HG03575 (cell line): Measurements from ENCODE around the gene QRSL1.
"Not testable (repeated sequence)": the region's sequence is repeated elsewhere in the genome, so short reads cannot be mapped to it uniquely, and the experiment has no call there.

Experiments used
- ATAC-seq: cut with Tn5 transposase; IDR thresholded peaks from one replicate; pipeline ENCODE4 v1.9.1; 2021; ENCODE audit not compliant: unreplicated experiment, insufficient number of reproducible peaks, low FRiP score; ENCODE audit errors: extremely low read depth

Gene QRSL1

DNA sequence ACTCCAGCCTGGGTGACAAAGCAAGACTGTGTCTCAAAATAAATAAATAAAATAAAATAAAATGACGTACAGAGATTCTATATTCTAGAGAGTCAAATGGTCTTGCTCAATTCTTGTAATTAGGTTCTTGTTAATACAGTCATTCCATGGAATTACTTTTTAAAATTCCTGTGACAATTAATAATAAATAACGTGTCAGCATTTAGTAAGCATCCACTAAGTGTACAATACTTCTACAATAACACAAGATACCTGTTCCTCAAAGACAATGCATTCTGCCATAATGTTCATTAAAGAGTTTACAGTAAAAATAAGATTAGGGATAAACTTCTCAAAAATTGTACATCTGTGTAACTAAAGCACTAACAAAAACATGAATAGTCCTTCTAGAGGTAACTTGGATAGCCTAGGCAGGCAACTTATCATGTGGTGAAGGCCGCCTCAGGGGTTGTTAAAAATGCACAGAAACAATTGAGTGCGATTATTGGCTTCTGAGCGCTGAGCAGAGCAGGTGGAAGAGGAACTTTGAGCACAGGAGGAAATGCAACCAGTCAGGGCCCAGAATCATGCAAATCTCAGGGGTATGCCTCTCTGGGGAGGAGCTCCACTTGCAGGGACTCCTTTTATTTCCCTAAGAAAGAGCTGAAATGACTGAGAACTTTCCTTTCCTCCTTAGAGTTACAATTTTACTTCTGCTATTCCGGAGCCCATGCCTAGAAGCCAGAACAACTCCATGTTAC lies 37.1 kb downstream of the QRSL1 start:
- peak; percentile 82 for ATAC-seq

DNA sequence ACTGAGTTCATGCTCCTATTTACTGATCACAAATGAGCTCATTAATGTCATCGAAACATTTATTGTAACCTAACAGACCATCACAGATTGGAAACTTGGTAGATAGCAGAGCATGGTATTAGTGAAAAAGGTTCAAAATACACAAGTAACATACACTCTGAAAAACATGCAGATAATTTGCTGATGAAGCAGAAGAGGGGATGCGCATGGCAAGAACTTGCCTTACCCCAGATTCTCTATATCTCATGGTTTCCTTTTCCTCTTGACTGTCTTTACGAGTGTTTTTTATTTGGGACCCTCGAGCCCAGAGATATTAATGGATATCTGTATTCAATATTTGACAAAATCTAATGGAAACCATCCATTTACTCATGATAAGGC lies 37.6 kb downstream of the QRSL1 start:
- ATAC-seq = no peak

DNA sequence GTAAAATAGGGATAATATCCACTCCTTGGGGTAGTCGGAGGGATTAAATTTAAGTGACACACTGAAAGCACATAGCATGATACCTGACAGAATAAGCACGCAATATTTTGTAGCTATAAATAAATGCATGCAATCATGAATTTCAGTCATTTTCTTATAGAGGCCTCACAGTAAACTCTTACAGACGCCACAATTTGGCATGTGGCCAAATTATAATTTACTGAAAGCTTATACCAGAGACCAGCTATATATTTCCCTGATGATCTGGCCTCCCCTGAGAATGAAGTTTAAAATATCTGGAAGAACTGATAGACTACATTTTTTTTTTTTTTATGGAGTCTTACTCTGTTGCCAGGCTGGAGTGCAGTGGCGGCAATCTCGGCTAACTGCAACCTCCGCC lies 40.9 kb downstream of the QRSL1 start:
- no peak for ATAC-seq

DNA sequence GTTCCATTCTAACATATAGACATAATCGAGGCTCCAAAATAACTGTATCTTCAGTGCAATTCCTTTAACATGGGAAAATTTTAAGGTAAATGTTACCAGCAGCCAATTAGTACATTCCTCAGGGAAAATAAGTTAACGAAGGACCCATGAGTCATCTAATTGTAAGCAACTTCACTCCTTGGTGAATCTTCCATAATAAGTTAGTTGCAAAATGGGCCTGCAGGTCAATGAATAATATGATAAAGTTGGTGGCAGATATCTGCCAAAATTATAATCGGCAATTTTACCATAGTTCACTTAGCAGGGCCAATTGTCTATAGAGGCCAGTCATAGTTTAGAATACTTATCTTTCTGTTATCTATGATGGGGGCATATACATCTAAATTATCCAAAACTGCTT lies 42.3 kb downstream of the QRSL1 start:
- ATAC-seq = no peak

DNA sequence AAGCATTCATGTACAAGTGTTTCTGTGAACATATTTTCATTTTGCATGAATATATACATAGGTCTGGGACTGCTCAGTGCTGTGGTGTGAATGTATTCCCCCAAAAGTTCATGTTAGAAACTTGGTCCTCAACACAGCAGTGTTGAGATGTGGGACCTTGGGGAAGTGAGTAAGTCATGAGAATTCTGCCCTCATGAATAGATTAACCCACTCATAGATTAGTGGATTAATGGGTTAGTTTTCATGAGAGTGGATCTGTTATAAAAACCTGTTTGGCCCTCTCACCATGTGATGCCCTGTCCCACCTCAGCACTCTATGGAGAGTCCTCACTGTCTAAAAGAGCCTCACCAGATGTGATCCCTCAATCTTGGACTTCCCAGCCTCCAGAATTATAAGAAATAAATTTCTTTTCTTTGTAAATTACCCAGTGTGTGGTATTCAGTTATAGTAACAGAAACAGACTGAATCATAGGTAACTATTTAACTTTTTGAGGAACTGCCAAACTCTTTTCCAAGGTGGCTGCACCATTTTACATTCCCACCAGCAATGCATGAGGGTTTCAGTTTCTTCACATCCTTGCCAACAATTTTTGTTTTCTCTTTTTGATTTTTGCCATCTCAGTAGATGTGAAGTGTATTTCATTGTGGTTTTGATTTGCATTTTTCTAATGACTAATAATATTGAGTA lies 45.3 kb downstream of the QRSL1 start:
- ATAC-seq = no peak

DNA sequence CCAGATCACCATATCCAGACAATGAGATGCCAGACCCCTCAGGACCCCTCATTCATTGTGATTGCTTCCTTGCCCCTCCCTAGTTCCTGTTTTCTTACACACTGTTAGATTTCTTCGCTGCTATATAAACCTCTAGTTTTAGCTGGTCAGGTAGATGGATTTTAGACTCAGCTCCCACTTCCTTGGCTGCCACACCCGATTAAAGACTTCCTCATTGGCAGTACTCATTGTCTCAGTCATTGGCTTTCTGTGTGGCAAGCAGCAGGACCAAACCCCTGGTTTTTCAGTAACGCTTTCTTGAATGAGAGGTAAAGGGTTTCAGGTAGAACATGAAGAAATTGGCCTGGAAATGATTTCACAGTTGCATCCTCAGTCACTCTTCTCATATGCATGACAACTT lies 47.9 kb downstream of the QRSL1 start:
- ATAC-seq = no peak

DNA sequence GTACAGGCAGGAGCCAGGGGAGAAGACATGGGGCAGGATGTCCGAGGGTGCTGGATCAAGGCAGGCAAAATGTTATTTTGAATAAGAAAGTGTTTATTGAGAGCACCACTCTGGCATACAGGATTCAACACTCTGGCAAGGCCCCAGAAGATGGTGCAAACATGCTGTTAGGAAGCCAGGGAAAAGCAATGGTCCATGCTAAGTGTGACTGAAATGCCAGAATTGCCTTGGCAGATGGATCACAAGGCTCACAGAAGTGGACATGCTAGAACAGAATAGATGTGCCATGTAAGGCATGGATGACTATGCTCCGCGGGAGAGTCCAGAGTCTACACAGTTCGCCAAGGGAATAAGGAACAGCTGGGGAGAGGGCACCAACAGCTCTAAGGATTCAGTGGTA lies 54.6 kb downstream of the QRSL1 start:
- no peak for ATAC-seq

DNA sequence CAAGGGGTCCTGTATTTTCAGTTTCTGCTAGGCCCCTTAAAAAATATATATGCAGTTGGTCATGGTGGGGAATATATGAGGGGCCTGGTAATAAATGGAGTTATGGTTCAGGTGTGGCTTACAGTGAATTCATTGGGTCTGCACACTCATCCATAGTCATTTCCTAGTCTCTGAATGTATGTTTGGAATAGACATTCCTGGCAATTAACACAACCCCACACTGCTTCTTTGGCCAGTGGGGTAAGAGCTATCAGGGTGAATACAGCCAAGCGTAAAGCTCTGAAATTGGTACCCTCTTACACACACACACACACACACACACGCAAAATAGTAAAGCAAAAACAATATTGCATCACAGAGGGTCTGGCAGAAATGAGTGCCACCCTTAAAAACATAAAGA lies 56.5 kb downstream of the QRSL1 start:
- ATAC-seq = no peak

DNA sequence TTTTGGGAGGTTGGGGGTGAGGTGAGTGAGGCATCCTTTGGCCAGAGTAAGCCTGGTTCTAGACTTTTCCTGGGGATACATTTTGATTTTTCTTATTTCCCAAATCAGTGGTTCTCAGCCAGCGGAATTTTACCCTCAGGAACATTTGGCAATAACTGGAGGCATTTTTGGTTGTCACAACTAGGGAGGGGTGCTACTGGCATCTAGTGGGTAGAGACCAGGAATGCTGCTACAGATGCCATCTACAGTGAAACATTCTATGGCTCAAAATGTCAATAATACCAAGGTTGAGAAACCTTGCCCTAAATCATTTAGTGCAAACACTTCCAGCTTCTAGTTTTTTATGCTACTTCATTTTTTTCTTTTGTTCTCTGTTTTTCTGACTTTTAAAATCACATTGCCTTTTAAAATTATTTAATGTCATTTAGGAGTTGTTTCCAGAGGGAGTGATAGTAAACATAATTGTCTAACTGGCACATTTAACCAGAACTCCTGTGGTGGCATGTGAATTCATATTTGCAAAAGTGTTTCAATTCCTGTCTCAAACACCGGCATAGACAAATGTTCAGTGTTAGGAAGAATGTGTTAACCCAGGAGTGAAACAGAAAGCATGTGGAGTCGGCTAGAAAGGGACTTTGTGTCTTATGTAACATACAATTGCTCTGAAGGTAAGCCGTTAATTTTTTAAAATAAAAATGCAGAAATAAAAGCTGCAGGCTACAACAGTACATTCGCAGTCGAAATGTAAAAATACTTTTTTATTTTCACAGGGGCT lies 59.0 kb downstream of the QRSL1 start:
- no peak for ATAC-seq

DNA sequence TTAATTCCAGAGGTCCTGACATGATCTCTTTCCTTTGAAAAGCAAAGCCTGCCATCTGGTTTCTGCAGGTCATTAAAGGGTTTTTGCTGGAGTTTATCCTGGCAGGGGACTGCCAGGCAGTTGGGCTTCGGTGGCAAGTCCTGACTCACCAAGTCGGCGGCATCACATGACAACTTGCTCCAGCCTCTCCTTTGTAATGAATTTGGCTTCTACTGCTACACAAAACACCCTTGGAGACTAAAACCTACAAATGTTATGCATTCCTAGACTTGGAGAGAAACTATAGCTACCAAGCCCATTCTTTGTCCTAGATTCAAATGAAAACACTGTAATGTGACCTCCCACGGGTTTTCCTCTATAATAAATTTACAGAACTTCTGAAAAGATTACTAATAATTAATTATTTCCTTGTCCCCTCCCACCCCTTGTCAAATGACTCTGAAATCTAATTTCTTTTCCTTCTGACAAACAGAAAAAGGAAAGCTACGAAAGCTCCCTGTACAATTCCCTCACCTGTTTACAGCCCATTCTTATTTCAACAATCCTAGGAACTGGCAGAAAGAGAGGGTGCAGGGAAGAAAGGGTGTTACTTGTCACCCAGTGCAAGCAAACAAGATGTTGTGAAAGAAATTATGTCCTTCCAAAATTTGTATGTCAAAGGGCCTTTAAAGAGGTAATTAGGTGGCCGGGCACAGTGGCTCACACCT lies 62.9 kb downstream of the QRSL1 start:
- no peak for ATAC-seq

DNA sequence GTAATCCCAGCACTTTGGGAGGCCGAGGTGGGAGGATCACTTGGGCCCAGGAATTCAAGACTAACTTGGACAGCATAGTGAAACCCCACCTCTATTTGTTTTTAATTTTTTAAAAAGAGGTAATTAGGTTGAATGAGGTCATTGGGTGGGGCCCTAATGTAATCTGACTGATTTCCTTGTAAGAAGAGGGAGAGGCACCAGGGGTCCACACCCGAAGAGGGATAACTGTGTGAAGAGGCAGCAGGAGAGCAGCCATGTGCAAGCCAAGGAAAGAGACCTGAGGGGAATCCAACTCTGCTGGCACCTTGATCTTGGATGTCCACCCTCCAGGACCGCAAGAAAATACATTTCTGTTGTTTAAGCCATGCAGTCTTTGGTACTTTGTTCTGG lies 63.4 kb downstream of the QRSL1 start:
- no peak for ATAC-seq

DNA sequence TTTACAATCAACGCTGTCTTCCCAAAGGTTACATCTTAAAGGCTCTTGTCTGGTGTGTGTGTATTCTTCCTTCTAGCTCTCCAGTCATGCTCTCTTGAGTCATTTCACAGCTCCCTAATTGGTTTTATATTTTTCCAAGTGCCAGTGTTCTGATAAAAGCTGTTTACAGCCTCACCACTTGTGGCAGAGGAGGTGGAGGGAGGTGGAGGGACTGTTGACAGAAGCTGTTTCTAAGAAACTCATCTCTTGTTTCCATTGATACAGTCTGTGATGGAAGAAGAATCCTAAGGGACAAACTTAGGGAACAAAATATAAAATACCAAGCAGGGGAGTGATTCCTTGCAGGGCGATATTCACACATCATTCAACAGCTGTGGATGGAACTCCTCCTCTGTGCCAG lies 64.0 kb downstream of the QRSL1 start:
- ATAC-seq = no peak

DNA sequence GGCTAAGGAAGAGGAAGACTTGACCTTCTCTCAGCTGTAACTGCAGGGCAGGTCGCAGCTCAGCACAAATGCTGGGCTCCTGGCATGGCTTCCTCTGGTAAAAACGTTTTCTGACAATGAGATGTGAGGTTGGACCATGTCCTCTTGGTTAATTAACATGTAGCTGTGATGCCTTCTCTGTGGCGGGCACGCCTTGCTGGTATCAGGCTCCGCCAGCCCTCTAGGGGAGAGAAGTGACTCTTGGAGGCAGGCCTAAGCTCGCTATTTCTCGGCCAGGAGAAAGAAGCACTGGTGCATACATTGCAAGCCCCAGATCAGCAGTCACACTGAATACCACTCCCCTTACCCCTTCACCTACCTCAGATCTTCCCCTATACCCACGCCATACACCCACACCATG lies 65.0 kb downstream of the QRSL1 start:
- ATAC-seq = no peak

DNA sequence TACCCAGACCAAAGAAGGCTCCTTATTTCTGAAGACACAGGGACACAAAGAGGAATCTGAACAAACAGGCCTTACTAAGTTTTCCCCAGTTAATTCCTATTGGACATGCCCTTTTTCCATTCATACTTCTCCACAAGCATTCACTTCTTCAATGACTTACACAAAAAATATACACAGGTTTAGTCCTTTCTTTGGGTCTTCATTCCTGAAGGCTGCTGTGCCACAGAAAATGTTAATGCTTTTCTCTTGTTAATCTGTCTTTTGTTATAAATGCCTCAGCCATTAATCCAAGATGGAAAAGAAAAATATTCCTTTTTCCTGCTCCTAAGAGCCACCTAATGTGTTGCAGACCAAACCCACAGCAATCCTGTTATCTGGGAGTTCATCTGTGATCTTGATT lies 71.2 kb downstream of the QRSL1 start:
- no peak for ATAC-seq

DNA sequence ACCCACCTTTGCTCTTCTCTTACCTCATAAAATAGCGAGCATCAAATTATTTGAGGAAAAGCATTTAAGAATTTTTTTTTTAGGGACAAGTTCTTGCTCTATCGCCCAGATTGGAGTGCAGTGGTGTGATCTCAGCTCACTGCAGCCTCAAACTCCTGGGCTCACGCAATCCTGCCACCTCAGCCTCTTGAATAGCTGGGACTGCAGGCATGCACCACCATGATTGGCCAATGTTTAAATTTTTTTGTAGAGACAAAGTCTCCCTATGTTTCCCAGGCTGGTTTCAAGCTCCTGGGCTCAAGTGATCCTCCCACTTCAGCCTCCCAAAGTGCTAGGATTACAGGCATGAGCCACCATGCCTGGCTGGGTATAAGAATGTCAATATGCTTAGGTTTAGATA lies 71.8 kb downstream of the QRSL1 start:
- not testable (repeated sequence) for ATAC-seq

DNA sequence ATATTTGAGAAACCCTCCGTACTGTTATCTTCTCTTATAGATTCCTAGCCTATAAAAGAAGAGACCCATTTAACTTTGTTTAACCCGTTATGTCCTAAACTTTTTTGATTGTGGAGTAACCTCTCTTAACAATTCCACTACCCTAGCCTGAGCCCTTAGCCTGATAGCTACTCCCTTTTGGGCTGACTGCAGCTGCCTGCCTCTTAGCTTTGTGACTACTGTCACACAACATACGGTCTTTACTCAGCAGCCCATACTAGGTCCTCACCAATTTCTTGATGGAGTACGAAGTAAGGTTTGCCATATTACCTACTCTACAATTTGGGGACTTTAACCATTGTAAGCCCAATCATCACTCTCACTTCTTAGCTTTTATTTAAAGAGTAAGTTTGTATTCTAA lies 72.7 kb downstream of the QRSL1 start:
- ATAC-seq = peak; percentile 21

DNA sequence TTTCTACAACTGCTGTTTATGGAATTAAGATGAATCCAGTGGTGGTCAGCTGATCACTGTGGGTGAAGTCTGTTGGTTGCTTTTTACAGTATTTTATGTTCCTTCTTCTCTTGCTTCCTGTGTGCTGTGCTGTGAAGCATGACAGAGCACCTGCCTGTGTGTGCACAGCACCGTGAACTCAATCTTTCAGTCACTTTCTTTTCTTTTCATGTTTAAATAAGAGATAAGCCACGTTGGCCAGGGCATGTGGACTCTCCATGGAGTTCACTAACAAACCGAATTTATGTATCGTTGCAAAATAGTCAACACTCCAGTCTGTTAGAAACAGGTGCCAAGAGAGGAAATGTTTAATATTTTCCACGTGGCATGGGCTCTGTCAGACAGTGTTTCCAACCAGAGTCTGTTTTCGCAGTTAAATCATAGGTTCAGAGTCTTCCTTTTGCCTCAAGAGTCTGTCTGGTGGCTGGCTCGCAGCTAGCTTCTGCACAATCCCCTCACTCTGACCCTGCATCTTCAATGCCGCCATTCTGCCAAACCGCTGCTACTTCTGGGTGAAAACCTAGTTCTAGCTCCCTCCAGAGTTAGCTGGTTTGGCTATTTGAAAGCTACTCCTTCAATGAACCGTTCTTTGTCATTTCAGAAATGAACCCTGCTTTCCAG lies 73.2 kb downstream of the QRSL1 start:
- peak; percentile 95 for ATAC-seq

DNA sequence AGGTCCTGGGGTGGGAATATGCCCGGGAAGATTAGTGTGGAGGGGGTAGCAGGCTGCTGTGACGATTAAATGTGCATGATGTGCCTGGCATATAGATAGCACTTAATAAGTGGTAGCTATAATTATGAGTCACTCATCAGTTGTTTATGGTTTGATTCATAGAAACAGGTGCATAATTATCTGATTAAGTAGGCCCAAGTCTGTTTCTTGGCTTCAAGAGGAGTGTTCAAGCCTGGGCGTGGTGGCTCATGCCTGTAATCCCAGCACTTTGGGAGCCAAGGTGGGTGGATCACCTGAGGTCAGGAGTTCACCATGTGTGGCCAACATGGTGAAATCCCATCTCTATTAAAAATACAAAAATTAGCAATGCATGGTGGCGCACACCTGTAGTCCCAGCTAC lies 74.9 kb downstream of the QRSL1 start:
- no peak for ATAC-seq

DNA sequence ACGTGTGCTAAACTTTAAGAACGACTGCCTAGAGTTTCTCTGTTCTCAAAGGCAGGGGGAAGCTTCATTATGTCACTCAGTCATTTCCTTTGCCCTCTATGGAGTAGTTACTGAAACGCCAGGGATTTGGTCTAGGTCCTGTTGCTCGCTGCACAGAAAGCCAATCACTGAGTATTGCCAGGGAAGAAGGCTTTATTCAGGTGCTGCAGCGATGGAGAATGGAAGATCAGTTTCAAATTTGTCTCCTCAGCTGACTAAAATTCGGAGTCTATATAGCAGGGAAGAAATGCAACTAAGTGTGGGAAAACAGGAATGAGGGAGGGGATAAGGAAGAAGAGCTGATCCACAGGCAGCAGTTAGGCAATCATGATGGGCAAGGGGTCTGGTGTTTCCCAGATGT lies 75.8 kb downstream of the QRSL1 start:
- ATAC-seq = no peak
